ENCODE data around the gene NUTM2G.
"Not testable (repeated sequence)": the region's sequence is repeated elsewhere in the genome, so short reads cannot be mapped to it uniquely, and the experiment has no call there.

GRCh38 chr9:96983496-96984122 is 55.0 kb downstream of the NUTM2G start:
- not testable (repeated sequence) for TF ChIP-seq POLR2A, CTCF (IDR thresholded peaks at IDR 0.05)

Data from testis (tissue), 2 donors.